OCI-LY7 (cell line): ENCODE measurements around the gene BACH2. TPM values are rescaled to one million over a fixed set of nuclear protein-coding genes. Genes with fewer than 3 reads are reported as not detected.

Source experiments
- BruUV-seq: library from RNA; stranded (reverse); fragments of 400-500 nt; replicated peaks from 2 replicates; lab custom pipeline; 2021; lab: Mats Ljungman, UMichigan
- CTCF ChIA-PET: fragments of 300-600 bp; sonication (Branson Sonifier 250); formaldehyde crosslinking; loops from one replicate; lab custom pipeline; 2022; ENCODE audit warnings: antibody characterized with exemption; ENCODE audit not compliant: unreplicated experiment; lab: Charles Lee
- POLR2A ChIA-PET: fragments of 300-600 bp; sonication (Branson Sonifier 250); formaldehyde crosslinking; loops from one replicate; lab custom pipeline; 2022; ENCODE audit warnings: antibody characterized with exemption; lab: Charles Lee
- DNase-seq: peaks from one replicate; pipeline ENCODE4 v3.0.0-alpha.2; 2015; ENCODE audit warnings: low spot score
- H2AFZ ChIP-seq: fragments of 200-600 bp; sonication (generic), shearing (Covaris generic); 2 replicates; pipeline ENCODE4 v1.6.1; 2014; ENCODE audit warnings: mild to moderate bottlenecking, antibody characterized with exemption, low read length, moderate library complexity
- H3K27ac ChIP-seq: fragments of 200-600 bp; sonication (generic); 2 replicates; pipeline ENCODE4 v1.5.1; 2014; ENCODE audit warnings: mixed run types, low read depth, mild to moderate bottlenecking, moderate library complexity, low read length, inconsistent platforms; ENCODE audit not compliant: poor library complexity, severe bottlenecking
- H3K36me3 ChIP-seq: fragments of 200-600 bp; sonication (generic); 2 replicates; pipeline ENCODE4 v1.6.1; 2014; ENCODE audit warnings: mild to moderate bottlenecking, antibody characterized with exemption, low read length, moderate library complexity, mixed read lengths; ENCODE audit not compliant: insufficient read depth
- H3K4me1 ChIP-seq: fragments of 200-600 bp; sonication (generic); 2 replicates; pipeline ENCODE4 v1.5.1; 2014; ENCODE audit warnings: mild to moderate bottlenecking, low read length; ENCODE audit not compliant: insufficient read depth, poor library complexity, severe bottlenecking
- H3K4me2 ChIP-seq: fragments of 200-600 bp; sonication (generic); 2 replicates; pipeline ENCODE4 v1.6.1; 2014; ENCODE audit warnings: mild to moderate bottlenecking, low read length
- H3K4me3 ChIP-seq: fragments of 200-600 bp; sonication (generic); 2 replicates; pipeline ENCODE4 v1.5.1; 2014; ENCODE audit warnings: mild to moderate bottlenecking, low read depth, low read length; ENCODE audit not compliant: poor library complexity, severe bottlenecking
- H3K79me2 ChIP-seq: fragments of 200-600 bp; sonication (generic); 2 replicates; pipeline ENCODE4 v1.6.1; 2016; ENCODE audit warnings: low read depth, mild to moderate bottlenecking, low read length, moderate library complexity, mixed read lengths; ENCODE audit not compliant: insufficient read depth
- H3K9me2 ChIP-seq: fragments of 200-600 bp; sonication (generic); 2 replicates; pipeline ENCODE4 v1.6.1; 2016; ENCODE audit warnings: mild to moderate bottlenecking, low read length, mixed read lengths; ENCODE audit not compliant: insufficient read depth
- H3K9me3 ChIP-seq: fragments of 200-600 bp; sonication (generic); 2 replicates; pipeline ENCODE4 v1.6.1; 2014; ENCODE audit warnings: mild to moderate bottlenecking, mixed run types, low read length, mixed read lengths
- H4K20me1 ChIP-seq: fragments of 200-600 bp; sonication (generic); 2 replicates; pipeline ENCODE4 v1.6.1; 2014; ENCODE audit warnings: mild to moderate bottlenecking, antibody characterized with exemption, low read length, moderate library complexity, mixed read lengths; ENCODE audit not compliant: insufficient read depth
- EZH2phosphoT487 ChIP-seq: fragments of 200-600 bp; sonication (generic); IDR thresholded peaks from 2 replicates; pipeline ENCODE4 v1.6.1; 2018; ENCODE audit warnings: low read depth, borderline replicate concordance, mild to moderate bottlenecking, mixed run types, antibody characterized with exemption, low read length, moderate library complexity, mixed read lengths
- intact Hi-C: fragments of 100-400 bp; cut with micrococcal nuclease; formaldehyde crosslinking; loops from one replicate; pipeline ENCODE4 v1.10.0; 2022; ENCODE audit not compliant: unreplicated experiment
- total RNA-seq, 2 experiments: library from RNA; depleted of rRNA in 1 of 2; stranded (reverse); fragments of >200 nt in 1 of 2; shearing (Covaris generic) in 1 of 2; gene quantifications; 2 replicates each; pipeline ENCODE4 v1.2.3, GENCODE V29; 2014 to 2022
- TF ChIP-seq, protein P1 (sequence below): fragments of 200-600 bp; sonication (generic); conservative IDR thresholded peaks from 2 replicates; pipeline ENCODE4 v1.5.1; 2014; ENCODE audit warnings: mild to moderate bottlenecking, antibody characterized with exemption, low read length, moderate library complexity, mixed read lengths

The BACH2 gene
- total RNA-seq, 2 experiments from 2014 or later, result 92.0 to 163 TPM

DNA sequence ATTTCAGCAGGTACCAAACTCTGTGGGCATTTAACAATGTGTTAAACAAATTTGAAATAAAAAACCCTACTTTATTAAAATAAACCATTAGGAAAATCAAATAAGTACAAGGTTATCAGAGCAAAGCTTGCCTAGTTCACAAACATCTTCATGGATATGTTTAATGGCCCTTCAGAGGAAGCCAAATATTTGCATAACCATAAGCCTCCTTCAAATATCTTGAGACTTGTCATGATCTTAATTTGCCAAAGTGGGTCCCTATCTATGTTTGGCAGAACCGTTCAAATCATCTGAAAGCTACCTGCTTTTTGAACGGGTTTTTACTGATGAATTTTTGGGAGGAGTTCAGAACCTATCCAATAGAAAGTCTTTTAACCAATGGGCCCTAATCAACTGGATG, 176.3 kb downstream of the BACH2 start:
- intact Hi-C loops, result no loop called here
- CTCF ChIA-PET, result no interaction called here
- H3K9me3 ChIP-seq, result peaks cover 7% of the 10 kb centered on the region; the same call in 1 of the 2 replicates
- H3K4me1 ChIP-seq, result peaks cover 54% of the 10 kb centered on the region
- no peak overlapping the region for H2AFZ ChIP-seq
- TF ChIP-seq, protein P1, sequence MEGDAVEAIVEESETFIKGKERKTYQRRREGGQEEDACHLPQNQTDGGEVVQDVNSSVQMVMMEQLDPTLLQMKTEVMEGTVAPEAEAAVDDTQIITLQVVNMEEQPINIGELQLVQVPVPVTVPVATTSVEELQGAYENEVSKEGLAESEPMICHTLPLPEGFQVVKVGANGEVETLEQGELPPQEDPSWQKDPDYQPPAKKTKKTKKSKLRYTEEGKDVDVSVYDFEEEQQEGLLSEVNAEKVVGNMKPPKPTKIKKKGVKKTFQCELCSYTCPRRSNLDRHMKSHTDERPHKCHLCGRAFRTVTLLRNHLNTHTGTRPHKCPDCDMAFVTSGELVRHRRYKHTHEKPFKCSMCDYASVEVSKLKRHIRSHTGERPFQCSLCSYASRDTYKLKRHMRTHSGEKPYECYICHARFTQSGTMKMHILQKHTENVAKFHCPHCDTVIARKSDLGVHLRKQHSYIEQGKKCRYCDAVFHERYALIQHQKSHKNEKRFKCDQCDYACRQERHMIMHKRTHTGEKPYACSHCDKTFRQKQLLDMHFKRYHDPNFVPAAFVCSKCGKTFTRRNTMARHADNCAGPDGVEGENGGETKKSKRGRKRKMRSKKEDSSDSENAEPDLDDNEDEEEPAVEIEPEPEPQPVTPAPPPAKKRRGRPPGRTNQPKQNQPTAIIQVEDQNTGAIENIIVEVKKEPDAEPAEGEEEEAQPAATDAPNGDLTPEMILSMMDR, result no peak
- TF ChIP-seq EZH2phosphoT487, result no peak
- H3K36me3 ChIP-seq, result peaks cover 55% of the 10 kb centered on the region
- H3K4me2 ChIP-seq, result peak overlapping the region; percentile 13; the same call in 1 of the 2 replicates
- peaks cover 69% of the 10 kb centered on the region for H3K79me2 ChIP-seq
- no peak for DNase-seq
- 0 out of 2 replicates have a peak, but pooled peaks cover 4% of the 10 kb centered on the region for H4K20me1 ChIP-seq
- no peak overlapping the region for H3K4me3 ChIP-seq
- H3K27ac ChIP-seq, result no peak overlapping the region
- H3K9me2 ChIP-seq, result no peaks in the 10 kb centered on the region
- BruUV-seq, result no TSS peak
- POLR2A ChIA-PET, result interaction anchor here (0.7 to 2.0 kb wide), 3 partner anchors 15 to 765 kb away, joined by 3 to 8 read pairs (median 5); no protein-coding TSS in a partner anchor

DNA sequence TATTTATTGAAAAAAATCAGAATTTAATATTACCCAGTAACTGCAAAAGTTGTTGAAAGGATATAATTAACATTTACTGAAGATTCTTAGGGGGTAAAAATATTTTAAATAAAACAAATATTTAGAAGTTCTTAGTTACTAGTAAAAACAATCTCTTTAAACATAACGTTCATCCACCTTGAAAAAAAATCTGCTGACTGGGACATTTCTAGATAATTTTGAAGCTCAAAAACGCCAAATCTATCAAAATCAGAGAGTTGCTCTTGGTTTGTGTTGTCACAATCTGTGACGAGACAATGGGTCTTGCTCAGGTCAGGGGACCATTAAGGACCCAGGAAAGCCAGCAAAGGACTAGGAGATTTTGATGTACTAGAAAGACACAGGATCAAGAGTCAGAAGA, 177.0 kb downstream of the BACH2 start:
- Histone ChIP-seq H4K20me1 (0 out of 2 replicates have a peak, but pooled peaks cover 3% of the 10 kb centered on the region), H3K36me3 (peaks cover 56% of the 10 kb centered on the region), H3K27ac (no peak overlapping the region), H3K4me3 (no peak overlapping the region), H3K79me2 (peaks cover 69% of the 10 kb centered on the region), H3K9me2 (no peaks in the 10 kb centered on the region), H3K4me1 (peaks cover 47% of the 10 kb centered on the region), H3K4me2 (no peak overlapping the region), H2AFZ (no peak overlapping the region), H3K9me3 (peaks cover 11% of the 10 kb centered on the region; the same call in 1 of the 2 replicates)
- CTCF ChIA-PET, result no interaction called here
- intact Hi-C loops, result no loop called here
- no TSS peak for BruUV-seq
- DNase-seq, result no peak
- TF ChIP-seq EZH2phosphoT487, result no peak
- TF ChIP-seq, protein P1, result no peak
- POLR2A ChIA-PET, result interaction anchor here (0.6 to 2.2 kb wide), 6 partner anchors 10 to 119 kb away, joined by 3 to 8 read pairs (median 4); no protein-coding TSS in a partner anchor

DNA sequence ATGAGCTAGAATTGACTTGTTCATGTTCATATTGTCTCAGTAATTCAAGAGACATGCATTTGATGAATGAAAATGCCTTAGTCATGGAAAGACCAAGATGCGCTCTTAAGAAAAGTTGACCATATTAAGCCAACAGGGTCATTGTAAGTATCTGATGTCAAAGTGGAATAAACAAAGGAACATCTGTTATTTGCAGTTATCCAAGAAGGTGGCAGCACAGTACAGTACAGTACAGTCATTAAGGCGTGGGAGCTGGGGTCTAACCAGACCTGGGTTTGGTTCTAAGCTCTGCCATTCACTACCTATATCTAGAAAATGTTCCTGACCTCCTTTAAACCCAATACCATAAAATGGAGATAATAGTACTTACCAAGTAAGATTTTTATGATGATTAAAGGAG, 178.1 kb downstream of the BACH2 start:
- no TSS peak for BruUV-seq
- H3K27ac ChIP-seq, result no peak overlapping the region
- peaks cover 20% of the 10 kb centered on the region; the same call in 1 of the 2 replicates for H3K9me3 ChIP-seq
- no peak overlapping the region for H2AFZ ChIP-seq
- no peak overlapping the region for H3K4me2 ChIP-seq
- no peak for TF ChIP-seq EZH2phosphoT487
- TF ChIP-seq, protein P1, result 0 out of 2 replicates have a peak, but pooled peaks have one; percentile 27
- POLR2A ChIA-PET, result interaction anchor here (0.7 to 2.2 kb wide), 3 partner anchors 9 to 1212 kb away, joined by 3 to 7 read pairs (median 4); no protein-coding TSS in a partner anchor
- H3K79me2 ChIP-seq, result peaks cover 70% of the 10 kb centered on the region
- CTCF ChIA-PET, result interaction anchor here (0.8 kb wide), 1 partner anchor 174 kb away, joined by 3 read pairs; no protein-coding TSS in a partner anchor
- peaks cover 55% of the 10 kb centered on the region for H3K36me3 ChIP-seq
- 0 out of 2 replicates have a peak, but pooled peaks cover 3% of the 10 kb centered on the region for H4K20me1 ChIP-seq
- no peaks in the 10 kb centered on the region for H3K9me2 ChIP-seq
- DNase-seq, result no peak
- H3K4me1 ChIP-seq, result peaks cover 36% of the 10 kb centered on the region
- no peak overlapping the region for H3K4me3 ChIP-seq
- intact Hi-C loops, result no loop called here
